Spleen (tissue), 7 donors: ENCODE data around the gene TYSND1.

ENCODE experiments used
- POLR2A ChIP-seq, 3 donors: fragments of 450-650 bp; IDR thresholded peaks; one replicate each; pipeline ENCODE4 v1.5.1; 2017; ENCODE audit warnings: antibody characterized with exemption in 3 of 3, mild to moderate bottlenecking in 1 of 3
- TF ChIP-seq, protein P1 (sequence below), 11 experiments: fragments of 200-600 bp in 7 of 11; fragments of 450-650 bp in 4 of 11; sonication (generic) in 4 of 11; IDR thresholded peaks in 8 of 11; conservative IDR thresholded peaks in 3 of 11; 1 replicate in 7 of 11; 2 replicates in 4 of 11; pipeline versions ENCODE4 v1.4.0 to v1.8.0; 2016 to 2021; ENCODE audit warnings: antibody characterized with exemption in 11 of 11, inconsistent platforms in 4 of 11, mild to moderate bottlenecking in 1 of 11
- donor health status: DM: no; HTN: no; CAD: no; lungs with moderate emphysema.
- donor health status: DM: no; HTN: no; CAD: no.
- donor health status: DM: no; HTN: no; CAD: no.

DNA sequence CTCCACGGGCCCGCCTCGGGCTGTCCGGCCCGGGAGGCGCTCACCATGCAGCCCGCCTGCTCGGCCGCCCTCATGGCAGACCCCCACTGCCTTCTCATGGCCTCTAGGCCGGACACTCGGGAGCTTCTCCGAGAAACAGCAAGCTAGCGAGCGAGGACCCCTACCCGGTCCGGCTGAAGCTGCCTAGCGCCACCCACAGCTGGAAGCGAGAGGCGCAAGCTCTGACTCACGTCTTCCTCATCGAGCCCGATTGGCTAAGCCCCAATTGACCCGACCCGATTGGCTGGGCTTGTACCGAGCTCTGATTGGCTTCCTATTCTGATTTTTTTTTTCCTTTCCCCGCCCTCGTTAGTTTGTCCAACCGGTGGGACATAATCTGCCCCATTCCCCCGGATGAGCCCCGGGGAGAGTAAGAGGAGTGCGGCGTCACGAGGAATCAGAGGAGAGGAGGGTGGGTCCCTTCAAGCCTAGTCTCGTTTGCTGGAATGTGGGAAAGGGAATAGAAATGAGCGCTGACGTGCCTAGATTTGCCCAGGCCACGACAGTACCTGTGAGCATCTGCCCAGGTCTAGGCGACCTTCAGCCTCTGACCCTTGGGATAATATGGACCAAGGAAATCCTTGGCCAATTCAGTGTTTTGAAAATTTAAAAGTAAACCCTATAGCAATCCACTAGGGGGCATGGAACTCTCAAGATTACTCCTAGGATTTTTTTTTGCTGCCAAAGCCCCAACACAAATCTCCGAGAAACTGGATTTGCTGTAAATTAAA is at the start of gene TYSND1:
- TF ChIP-seq, protein P1, sequence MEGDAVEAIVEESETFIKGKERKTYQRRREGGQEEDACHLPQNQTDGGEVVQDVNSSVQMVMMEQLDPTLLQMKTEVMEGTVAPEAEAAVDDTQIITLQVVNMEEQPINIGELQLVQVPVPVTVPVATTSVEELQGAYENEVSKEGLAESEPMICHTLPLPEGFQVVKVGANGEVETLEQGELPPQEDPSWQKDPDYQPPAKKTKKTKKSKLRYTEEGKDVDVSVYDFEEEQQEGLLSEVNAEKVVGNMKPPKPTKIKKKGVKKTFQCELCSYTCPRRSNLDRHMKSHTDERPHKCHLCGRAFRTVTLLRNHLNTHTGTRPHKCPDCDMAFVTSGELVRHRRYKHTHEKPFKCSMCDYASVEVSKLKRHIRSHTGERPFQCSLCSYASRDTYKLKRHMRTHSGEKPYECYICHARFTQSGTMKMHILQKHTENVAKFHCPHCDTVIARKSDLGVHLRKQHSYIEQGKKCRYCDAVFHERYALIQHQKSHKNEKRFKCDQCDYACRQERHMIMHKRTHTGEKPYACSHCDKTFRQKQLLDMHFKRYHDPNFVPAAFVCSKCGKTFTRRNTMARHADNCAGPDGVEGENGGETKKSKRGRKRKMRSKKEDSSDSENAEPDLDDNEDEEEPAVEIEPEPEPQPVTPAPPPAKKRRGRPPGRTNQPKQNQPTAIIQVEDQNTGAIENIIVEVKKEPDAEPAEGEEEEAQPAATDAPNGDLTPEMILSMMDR (IDR thresholded peaks at IDR 0.05 in 8 of 11, conservative IDR thresholded peaks at IDR 0.05 in 3 of 11) = peak; percentile 75 to 94 (median 89)
- peak in 2 of 3 donors; percentile 50 to 59 for TF ChIP-seq POLR2A (IDR thresholded peaks at IDR 0.05)
